ENCODE results near the gene DPYSL3.
A peak's percentile ranks its signal among the peaks of the same experiment; 100 is the strongest.
"Not testable (repeated sequence)": the region's sequence is repeated elsewhere in the genome, so short reads cannot be mapped to it uniquely, and the experiment has no call there.

Gene DPYSL3

DNA sequence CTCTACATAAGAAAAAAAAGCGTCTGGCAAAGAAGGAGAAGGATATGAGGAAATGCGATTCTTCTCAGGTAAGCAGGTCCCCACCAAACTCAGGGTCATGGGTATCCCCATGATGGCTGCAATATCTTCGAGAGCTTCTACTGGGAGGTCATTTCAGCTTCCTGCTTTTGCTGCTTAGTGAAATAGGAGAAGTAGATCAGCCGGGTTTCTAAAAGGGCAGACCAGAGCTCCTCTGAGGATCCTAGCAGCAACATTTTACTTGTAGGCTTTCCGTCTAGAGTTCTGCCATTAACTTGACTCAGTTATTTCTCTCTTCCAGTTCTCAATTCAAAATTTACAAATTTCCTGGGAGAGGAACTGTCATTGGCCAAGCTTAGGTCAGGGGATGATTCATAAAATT is 134.7 kb downstream of the DPYSL3 start:
- DNase-seq (ENCODE audit: low spot score), result no peak
- Histone ChIP-seq H3K4me1 (ENCODE audit: insufficient read depth, poor library complexity, severe bottlenecking) (no peaks in the 10 kb centered on the region), H3K36me3 (ENCODE audit: low read depth) (no peaks in the 10 kb centered on the region), H3K27me3 (ENCODE audit: insufficient read depth, poor library complexity, severe bottlenecking) (peaks cover 5% of the 10 kb centered on the region), H3K9me3 (ENCODE audit: severe bottlenecking) (no peaks in the 10 kb centered on the region), H3K27ac (ENCODE audit: poor library complexity, severe bottlenecking) (no peak overlapping the region), H3K4me3 (ENCODE audit: severe bottlenecking) (no peak overlapping the region)
- TF ChIP-seq CTCF (IDR thresholded peaks at IDR 0.05; ENCODE audit: poor library complexity, severe bottlenecking), result no peak
- no peak for ATAC-seq (ENCODE audit: low read depth)

DNA sequence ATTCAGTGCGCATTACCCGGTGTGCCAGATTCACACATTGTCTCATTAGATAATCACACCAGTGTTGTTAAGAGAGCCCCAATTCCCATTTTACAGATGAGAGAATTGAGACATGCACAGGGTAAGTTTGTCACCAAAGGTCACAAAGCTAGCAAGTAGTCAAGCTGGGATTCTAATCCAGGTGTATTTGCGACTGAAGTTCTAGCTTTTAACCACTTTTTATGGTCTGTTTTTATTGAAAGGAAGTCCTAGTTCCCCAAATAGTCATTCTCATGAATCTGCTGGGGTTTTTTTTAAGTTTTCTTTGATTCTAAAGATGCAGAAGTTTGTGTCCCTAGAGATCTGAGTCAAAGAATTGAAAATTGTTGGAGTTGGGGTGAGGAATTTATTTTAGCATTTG is 136.5 kb downstream of the DPYSL3 start:
- Histone ChIP-seq H3K4me1 (ENCODE audit: insufficient read depth, poor library complexity, severe bottlenecking) (no peaks in the 10 kb centered on the region), H3K27ac (ENCODE audit: poor library complexity, severe bottlenecking) (no peak overlapping the region), H3K36me3 (ENCODE audit: low read depth) (no peaks in the 10 kb centered on the region), H3K27me3 (ENCODE audit: insufficient read depth, poor library complexity, severe bottlenecking) (peaks cover 5% of the 10 kb centered on the region), H3K4me3 (ENCODE audit: severe bottlenecking) (no peak overlapping the region), H3K9me3 (ENCODE audit: severe bottlenecking) (no peaks in the 10 kb centered on the region)
- no peak for DNase-seq (ENCODE audit: low spot score)
- no peak for ATAC-seq (ENCODE audit: low read depth)
- no peak for TF ChIP-seq CTCF (IDR thresholded peaks at IDR 0.05; ENCODE audit: poor library complexity, severe bottlenecking)

- Histone ChIP-seq H3K4me1 (ENCODE audit: insufficient read depth, poor library complexity, severe bottlenecking) (no peaks in the 10 kb centered on the region), H3K4me3 (ENCODE audit: severe bottlenecking) (no peak overlapping the region), H3K9me3 (ENCODE audit: severe bottlenecking) (no peaks in the 10 kb centered on the region), H3K27me3 (ENCODE audit: insufficient read depth, poor library complexity, severe bottlenecking) (peaks cover under 1% of the 10 kb centered on the region), H3K27ac (ENCODE audit: poor library complexity, severe bottlenecking) (no peak overlapping the region), H3K36me3 (ENCODE audit: low read depth) (no peaks in the 10 kb centered on the region)
- DNase-seq (ENCODE audit: low spot score) (no peak), ATAC-seq (ENCODE audit: low read depth) (no peak)
- TF ChIP-seq CTCF (IDR thresholded peaks at IDR 0.05; ENCODE audit: poor library complexity, severe bottlenecking), result no peak
These were observed 137.7 kb downstream of the DPYSL3 start for GRCh38 chr5:147372191-147372590.

DNA sequence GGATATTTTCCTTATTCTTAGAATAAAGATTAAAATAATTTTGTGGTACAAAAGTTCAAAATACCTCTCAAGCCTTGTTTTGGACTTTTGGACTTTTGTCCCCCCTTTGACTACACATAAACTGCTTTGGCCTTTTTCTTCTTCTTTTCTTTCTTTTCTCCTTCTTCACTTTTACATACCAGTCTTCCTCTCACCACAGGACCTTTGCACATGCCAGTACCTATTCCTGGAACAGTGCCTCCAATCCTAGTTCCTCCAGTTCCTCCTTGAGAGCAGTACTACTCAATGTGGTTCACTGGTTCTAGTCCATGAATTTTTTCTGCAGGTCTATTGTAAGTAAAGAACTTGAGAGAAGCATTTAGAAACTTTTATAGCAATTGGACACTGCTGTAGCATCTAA is 138.6 kb downstream of the DPYSL3 start:
- DNase-seq (ENCODE audit: low spot score) (no peak), ATAC-seq (ENCODE audit: low read depth) (no peak)
- no peaks in the 10 kb centered on the region for H3K9me3 ChIP-seq (ENCODE audit: severe bottlenecking)
- TF ChIP-seq CTCF (IDR thresholded peaks at IDR 0.05; ENCODE audit: poor library complexity, severe bottlenecking), result no peak
- H3K4me3 ChIP-seq (ENCODE audit: severe bottlenecking), result no peak overlapping the region
- no peak overlapping the region for H3K27ac ChIP-seq (ENCODE audit: poor library complexity, severe bottlenecking)
- H3K36me3 ChIP-seq (ENCODE audit: low read depth), result no peaks in the 10 kb centered on the region
- no peaks in the 10 kb centered on the region for H3K27me3 ChIP-seq (ENCODE audit: insufficient read depth, poor library complexity, severe bottlenecking)
- no peaks in the 10 kb centered on the region for H3K4me1 ChIP-seq (ENCODE audit: insufficient read depth, poor library complexity, severe bottlenecking)

GRCh38 chr5:147369742-147370374 is 140.0 kb downstream of the DPYSL3 start:
- DNase-seq (ENCODE audit: low spot score), result no peak
- no peaks in the 10 kb centered on the region for H3K9me3 ChIP-seq (ENCODE audit: severe bottlenecking)

GRCh38 chr5:147367381-147367780 is 142.5 kb downstream of the DPYSL3 start:
- not testable (repeated sequence) for H3K36me3 ChIP-seq (ENCODE audit: low read depth); H3K4me1 ChIP-seq (ENCODE audit: insufficient read depth, poor library complexity, severe bottlenecking); H3K27me3 ChIP-seq (ENCODE audit: insufficient read depth, poor library complexity, severe bottlenecking); ATAC-seq (ENCODE audit: low read depth); H3K4me3 ChIP-seq (ENCODE audit: severe bottlenecking); H3K27ac ChIP-seq (ENCODE audit: poor library complexity, severe bottlenecking); H3K9me3 ChIP-seq (ENCODE audit: severe bottlenecking); DNase-seq (ENCODE audit: low spot score)

More at GRCh38 chr5:147369742-147370374, 140.0 kb downstream of the DPYSL3 start:
- Histone ChIP-seq H3K4me3 (ENCODE audit: severe bottlenecking) (no peak overlapping the region), H3K4me1 (ENCODE audit: insufficient read depth, poor library complexity, severe bottlenecking) (no peaks in the 10 kb centered on the region), H3K27me3 (ENCODE audit: insufficient read depth, poor library complexity, severe bottlenecking) (no peaks in the 10 kb centered on the region), H3K36me3 (ENCODE audit: low read depth) (no peaks in the 10 kb centered on the region), H3K27ac (ENCODE audit: poor library complexity, severe bottlenecking) (no peak overlapping the region)
- no peak; the same call in 2 of the 3 replicates for ATAC-seq (ENCODE audit: low read depth)
- peak; percentile 98 for TF ChIP-seq CTCF (IDR thresholded peaks at IDR 0.05; ENCODE audit: poor library complexity, severe bottlenecking)
